Adrenal gland (tissue), 5 donors: ENCODE results near the gene TDRD1.

Experiments used
- CTCF ChIP-seq, 6 experiments: fragments of 450-650 bp in 4 of 6; fragments of 200-600 bp in 2 of 6; sonication (generic) in 1 of 6; IDR thresholded peaks; 1 replicate in 5 of 6; 2 replicates in 1 of 6; pipeline versions ENCODE4 v1.5.1 to v1.8.0; 2016 to 2021; ENCODE audit warnings: antibody characterized with exemption in 6 of 6, mild to moderate bottlenecking in 2 of 6, moderate library complexity in 1 of 6
- POLR2A ChIP-seq, 2 donors: fragments of 450-650 bp; IDR thresholded peaks; one replicate each; pipeline ENCODE4 v1.6.1; 2017; ENCODE audit warnings: antibody characterized with exemption in 2 of 2, mild to moderate bottlenecking in 2 of 2, moderate library complexity in 1 of 2
- donor health status: DM: no; HTN: no; CAD: no.

- no peak for TF ChIP-seq CTCF (IDR thresholded peaks at IDR 0.05)
- TF ChIP-seq POLR2A (IDR thresholded peaks at IDR 0.05) = no peak
Measured at GRCh38 chr10:114232561-114233176, 53.5 kb downstream of the TDRD1 start.
